GM12874 (cell line): ENCODE measurements around the gene PREP.

Experiments used
- CTCF ChIP-seq: IDR thresholded peaks from 2 replicates; pipeline ENCODE4 v1.5.1; 2011; ENCODE audit warnings: low read depth, mild to moderate bottlenecking, control low read depth, low read length, moderate library complexity; ENCODE audit not compliant: insufficient read depth

PREP gene

GRCh38 chr6:105324386-105324950 is 78.4 kb downstream of the PREP start:
- TF ChIP-seq CTCF = no peak

GRCh38 chr6:105322499-105323225 is 80.2 kb downstream of the PREP start:
- no peak for TF ChIP-seq CTCF

- TF ChIP-seq CTCF = no peak
Measured at GRCh38 chr6:105321728-105322127, 81.2 kb downstream of the PREP start.

- no peak for TF ChIP-seq CTCF
Measured at GRCh38 chr6:105321207-105321606, 81.7 kb downstream of the PREP start.

- TF ChIP-seq CTCF = no peak
Measured at GRCh38 chr6:105320765-105321164, 82.1 kb downstream of the PREP start.

- TF ChIP-seq CTCF = no peak
Measured at GRCh38 chr6:105320271-105320670, 82.6 kb downstream of the PREP start.

- no peak for TF ChIP-seq CTCF
Measured at GRCh38 chr6:105319331-105319730, 83.6 kb downstream of the PREP start.
